Measurements from ENCODE around the gene CHPT1. TPM values are rescaled to one million over a fixed set of nuclear protein-coding genes. Genes with fewer than 3 reads are reported as not detected.

CHPT1 gene
- total and polyA plus RNA-seq, 9 of the 15 experiments (the other 6 are each of a cell fraction or from before 2014, with no cell fraction given), result 15.3 to 210 (median 91.9) TPM

GRCh38 chr12:101671157-101671791, 26.2 kb upstream of the CHPT1 start:
- no peak for TF ChIP-seq U2AF2 (optimal IDR thresholded peaks at IDR 0.05; ENCODE audit: low read depth, low read length)
- no peak for TF ChIP-seq ELF2 (CRISPR knock-in tag; IDR thresholded peaks at IDR 0.05)
- peak; percentile 83 for TF ChIP-seq SPI1 (IDR thresholded peaks at IDR 0.05; ENCODE audit: borderline replicate concordance, low read depth, low read length)
- TF ChIP-seq HDGF (IDR thresholded peaks at IDR 0.05), result no peak
- TF ChIP-seq, protein P1, sequence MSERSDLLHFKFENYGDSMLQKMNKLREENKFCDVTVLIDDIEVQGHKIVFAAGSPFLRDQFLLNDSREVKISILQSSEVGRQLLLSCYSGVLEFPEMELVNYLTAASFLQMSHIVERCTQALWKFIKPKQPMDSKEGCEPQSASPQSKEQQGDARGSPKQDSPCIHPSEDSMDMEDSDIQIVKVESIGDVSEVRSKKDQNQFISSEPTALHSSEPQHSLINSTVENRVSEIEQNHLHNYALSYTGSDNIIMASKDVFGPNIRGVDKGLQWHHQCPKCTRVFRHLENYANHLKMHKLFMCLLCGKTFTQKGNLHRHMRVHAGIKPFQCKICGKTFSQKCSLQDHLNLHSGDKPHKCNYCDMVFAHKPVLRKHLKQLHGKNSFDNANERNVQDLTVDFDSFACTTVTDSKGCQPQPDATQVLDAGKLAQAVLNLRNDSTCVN (CRISPR knock-in tag; IDR thresholded peaks at IDR 0.05), result 0 out of 2 replicates have a peak, but pooled peaks have one; percentile 37
- in situ Hi-C loops (cut with MboI) (no loop called here), intact Hi-C loops (cut with micrococcal nuclease) (loop anchor here (2.0 to 5.0 kb wide), 2 partner anchors 26 to 41 kb away; partner anchors contain the start of gene CHPT1)
- no TSS peak for BruUV-seq (replicated peaks)
- Histone ChIP-seq H3K9me3 (replicated peaks; ENCODE audit: control insufficient read depth, insufficient read depth, low read depth, low read length) (no peaks in the 10 kb centered on the region), H3K4me1 (replicated peaks in 1 of 2; ENCODE audit: control insufficient read depth in 2 of 2, insufficient read depth in 2 of 2, low read length in 2 of 2) (no peaks in the 10 kb centered on the region; a peak in 2 of 5 replicates), H3K27ac (ENCODE audit: extremely low read depth, low read depth, low read length) (no peak overlapping the region), H4K20me1 (replicated peaks; ENCODE audit: control insufficient read depth, insufficient read depth, low read length) (no peaks in the 10 kb centered on the region), H2AFZ (ENCODE audit: low read depth, low read length) (peak overlapping the region; percentile 68), H3K9me1 (ENCODE audit: control insufficient read depth, insufficient read depth, low read length) (no peaks in the 10 kb centered on the region), H3K9ac (ENCODE audit: insufficient read depth in 1 of 2, low read depth in 2 of 2, low read length in 2 of 2) (no peak overlapping the region; a peak in 1 of 4 replicates), H3K4me3 (no peak overlapping the region), H3K36me3 (ENCODE audit: control insufficient read depth, insufficient read depth, low read length) (no peaks in the 10 kb centered on the region), H3K27me3 (ENCODE audit: control insufficient read depth in 2 of 2, insufficient read depth in 2 of 2, low read length in 2 of 2) (peaks cover 0 to 2% of the 10 kb centered on the region in 2 experiments; a peak in 2 of 5 replicates), H3K4me2 (ENCODE audit: insufficient read depth, low read length) (no peak overlapping the region), H3K79me2 (ENCODE audit: control insufficient read depth, insufficient read depth, low read length) (no peaks in the 10 kb centered on the region)
- CTCF ChIA-PET (ENCODE audit: low intra/inter-chr PET ratio), result no interaction called here
- POLR2A ChIA-PET, result no interaction called here
- DNase-seq (ENCODE audit: extremely low read depth in 1 of 4, low spot score in 3 of 4) (no peak), FAIRE-seq (no peak), ATAC-seq (peak; percentile 19)
- WGBS (ENCODE audit: insufficient coverage, low coverage, missing lambda C conversion rate), result 39% methylated on average over 6 of the region's 6 CpGs

Data from K562 (cell line).